ENCODE data around the gene MARCHF9.

- no peak for TF ChIP-seq EZH2 (IDR thresholded peaks at IDR 0.05; ENCODE audit: borderline replicate concordance, low read depth, low read length, poor library complexity, severe bottlenecking)
- TF ChIP-seq, protein P1, sequence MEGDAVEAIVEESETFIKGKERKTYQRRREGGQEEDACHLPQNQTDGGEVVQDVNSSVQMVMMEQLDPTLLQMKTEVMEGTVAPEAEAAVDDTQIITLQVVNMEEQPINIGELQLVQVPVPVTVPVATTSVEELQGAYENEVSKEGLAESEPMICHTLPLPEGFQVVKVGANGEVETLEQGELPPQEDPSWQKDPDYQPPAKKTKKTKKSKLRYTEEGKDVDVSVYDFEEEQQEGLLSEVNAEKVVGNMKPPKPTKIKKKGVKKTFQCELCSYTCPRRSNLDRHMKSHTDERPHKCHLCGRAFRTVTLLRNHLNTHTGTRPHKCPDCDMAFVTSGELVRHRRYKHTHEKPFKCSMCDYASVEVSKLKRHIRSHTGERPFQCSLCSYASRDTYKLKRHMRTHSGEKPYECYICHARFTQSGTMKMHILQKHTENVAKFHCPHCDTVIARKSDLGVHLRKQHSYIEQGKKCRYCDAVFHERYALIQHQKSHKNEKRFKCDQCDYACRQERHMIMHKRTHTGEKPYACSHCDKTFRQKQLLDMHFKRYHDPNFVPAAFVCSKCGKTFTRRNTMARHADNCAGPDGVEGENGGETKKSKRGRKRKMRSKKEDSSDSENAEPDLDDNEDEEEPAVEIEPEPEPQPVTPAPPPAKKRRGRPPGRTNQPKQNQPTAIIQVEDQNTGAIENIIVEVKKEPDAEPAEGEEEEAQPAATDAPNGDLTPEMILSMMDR (conservative IDR thresholded peaks at IDR 0.05; ENCODE audit: low read depth, low read length) = no peak
Observed at GRCh38 chr12:57708296-57708695, 46.6 kb upstream of the MARCHF9 start.

Data from A673 (cell line).